Mesenchymal stem cell (in vitro differentiated cells and primary cell): ENCODE measurements around the gene LIG1.

ENCODE experiments used
- DNase-seq: peaks from one replicate; pipeline ENCODE4 v3.0.0-alpha.2; 2013
- H2AFZ ChIP-seq: one replicate; pipeline ENCODE4 v1.6.1; 2013; ENCODE audit warnings: low read depth, mild to moderate bottlenecking, control low read depth, inconsistent platforms, low read length, moderate library complexity
- H2AK5ac ChIP-seq: 2 replicates; pipeline ENCODE4 v1.6.1; 2013; ENCODE audit warnings: low read length, moderate library complexity, mild to moderate bottlenecking, inconsistent platforms; ENCODE audit not compliant: severe bottlenecking
- H2BK120ac ChIP-seq: one replicate; pipeline ENCODE4 v1.6.1; 2013; ENCODE audit warnings: low read depth, mild to moderate bottlenecking, inconsistent platforms, low read length, moderate library complexity
- H2BK12ac ChIP-seq, 2 experiments: one replicate each; pipeline ENCODE4 v1.6.1; 2013; ENCODE audit warnings: inconsistent platforms in 2 of 2, low read length in 2 of 2, mild to moderate bottlenecking in 2 of 2, moderate library complexity in 2 of 2, control low read depth in 1 of 2
- H2BK15ac ChIP-seq: one replicate; pipeline ENCODE4 v1.6.1; 2013; ENCODE audit warnings: mild to moderate bottlenecking, low read depth, inconsistent platforms; ENCODE audit not compliant: poor library complexity, severe bottlenecking
- H2BK5ac ChIP-seq: 2 replicates; pipeline ENCODE4 v1.6.1; 2013; ENCODE audit warnings: low read depth, mild to moderate bottlenecking, low read length, control low read depth, inconsistent platforms; ENCODE audit not compliant: poor library complexity, severe bottlenecking
- H3K14ac ChIP-seq, 2 experiments: one replicate each; pipeline ENCODE4 v1.6.1; 2013; ENCODE audit warnings: inconsistent platforms in 2 of 2, low read length in 2 of 2, control low read depth in 1 of 2, mild to moderate bottlenecking in 1 of 2, moderate library complexity in 1 of 2
- H3K18ac ChIP-seq, 2 experiments: one replicate each; pipeline ENCODE4 v1.6.1; 2013; ENCODE audit warnings: inconsistent platforms in 2 of 2, low read length in 2 of 2, control low read depth in 1 of 2, low read depth in 1 of 2, mild to moderate bottlenecking in 1 of 2
- H3K23ac ChIP-seq, 2 experiments: one replicate each; pipeline ENCODE4 v1.6.1; 2013; ENCODE audit warnings: inconsistent platforms in 2 of 2, low read length in 2 of 2, mild to moderate bottlenecking in 2 of 2, moderate library complexity in 2 of 2, control low read depth in 1 of 2
- H3K27ac ChIP-seq: 2 replicates; pipeline ENCODE4 v1.5.1; 2013; ENCODE audit warnings: mild to moderate bottlenecking, moderate library complexity, low read length, control low read depth, inconsistent platforms; ENCODE audit not compliant: poor library complexity, severe bottlenecking
- H3K27me3 ChIP-seq, 2 experiments: 2 replicates each; pipeline versions ENCODE4 v1.6.1 to v1.7.0; 2013; ENCODE audit warnings: low read length in 2 of 2, mild to moderate bottlenecking in 2 of 2, moderate library complexity in 2 of 2, control low read depth in 1 of 2, inconsistent platforms in 1 of 2; ENCODE audit not compliant: control insufficient read depth in 1 of 2, insufficient read depth in 1 of 2
- H3K36me3 ChIP-seq, 2 experiments: 2 replicates each; pipeline versions ENCODE4 v1.6.1 to v1.7.0; 2013; ENCODE audit warnings: low read length in 2 of 2, control low read depth in 1 of 2, inconsistent platforms in 1 of 2, low read depth in 1 of 2, mild to moderate bottlenecking in 1 of 2; ENCODE audit not compliant: insufficient read depth in 2 of 2, control insufficient read depth in 1 of 2
- H3K4ac ChIP-seq, 2 experiments: one replicate each; pipeline ENCODE4 v1.6.1; 2013; ENCODE audit warnings: inconsistent platforms in 2 of 2, low read length in 2 of 2, mild to moderate bottlenecking in 2 of 2, moderate library complexity in 2 of 2, control low read depth in 1 of 2, low read depth in 1 of 2
- H3K4me1 ChIP-seq: 2 replicates; pipeline ENCODE4 v1.6.1; 2013; ENCODE audit warnings: low read depth, low read length, control low read depth; ENCODE audit not compliant: control insufficient read depth, insufficient read depth
- H3K4me2 ChIP-seq: 2 replicates; pipeline ENCODE4 v1.6.1; 2013; ENCODE audit warnings: low read length, mild to moderate bottlenecking, inconsistent platforms; ENCODE audit not compliant: poor library complexity, severe bottlenecking
- H3K4me3 ChIP-seq, 2 experiments: 2 replicates each; pipeline versions ENCODE4 v1.5.1 to v1.7.0; 2013; ENCODE audit warnings: low read length in 2 of 2, mild to moderate bottlenecking in 2 of 2, control low read depth in 1 of 2, low read depth in 1 of 2; ENCODE audit not compliant: insufficient read depth in 1 of 2
- H3K79me1 ChIP-seq: replicated peaks from 2 replicates; pipeline ENCODE4 v1.6.1; 2013; ENCODE audit warnings: mild to moderate bottlenecking, control low read depth, low read length, inconsistent platforms; ENCODE audit not compliant: poor library complexity, severe bottlenecking
- H3K9ac ChIP-seq: 2 replicates; pipeline ENCODE4 v1.7.0; 2013; ENCODE audit warnings: mild to moderate bottlenecking, low read length, moderate library complexity
- H3K9me3 ChIP-seq: 2 replicates; pipeline ENCODE4 v1.7.0; 2013; ENCODE audit warnings: mild to moderate bottlenecking, low read length; ENCODE audit not compliant: control insufficient read depth
- H4K8ac ChIP-seq: one replicate; pipeline ENCODE4 v1.6.1; 2013; ENCODE audit warnings: inconsistent platforms, mild to moderate bottlenecking, low read length, moderate library complexity
- H4K91ac ChIP-seq: one replicate; pipeline ENCODE4 v1.6.1; 2013; ENCODE audit warnings: mild to moderate bottlenecking, low read length, inconsistent platforms
- WGBS: methylation state at CpG from one replicate; pipeline ENCODE4 v1.1.7; 2013; ENCODE audit warnings: mixed read lengths; 5-methylcytosine and 5-hydroxymethylcytosine counted together

LIG1 gene

DNA sequence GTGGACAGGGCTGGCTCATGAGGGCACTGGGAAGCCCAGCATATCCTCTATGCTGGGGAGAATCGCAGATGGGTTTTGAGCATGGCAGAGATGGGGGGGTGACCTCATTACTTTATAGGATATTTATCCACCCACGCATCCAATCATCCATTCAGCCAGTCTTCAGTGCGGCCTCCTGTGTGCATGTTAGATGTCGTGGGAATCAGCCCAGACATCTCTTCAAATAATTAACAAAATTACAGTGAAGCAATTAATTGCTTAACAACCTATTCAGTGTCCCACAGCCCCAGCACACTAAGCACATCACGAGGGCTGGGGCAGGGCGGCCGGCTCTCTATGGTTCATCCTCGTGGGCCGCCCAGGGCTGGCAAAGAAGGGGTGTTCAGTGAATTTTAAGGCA, 21.6 kb downstream of the LIG1 start:
- no peak overlapping the region for H2BK5ac ChIP-seq
- WGBS: 98% methylated on average over 9 of the region's 9 CpGs
- no peaks in the 10 kb centered on the region for H3K27me3 ChIP-seq
- no peak overlapping the region for H3K18ac ChIP-seq
- H2BK120ac ChIP-seq: no peak overlapping the region
- no peak overlapping the region for H3K4me2 ChIP-seq
- no peaks in the 10 kb centered on the region for H3K4me1 ChIP-seq
- no peak overlapping the region for H2BK15ac ChIP-seq
- H3K27ac ChIP-seq: no peak overlapping the region
- H3K4ac ChIP-seq: no peak overlapping the region
- H4K91ac ChIP-seq: no peak overlapping the region
- no peak overlapping the region for H4K8ac ChIP-seq
- no peak overlapping the region for H2AFZ ChIP-seq
- peaks cover 25 to 51% of the 10 kb centered on the region in 2 experiments for H3K36me3 ChIP-seq
- H3K79me1 ChIP-seq: no peaks in the 10 kb centered on the region
- no peak for DNase-seq
- no peak overlapping the region for H3K14ac ChIP-seq
- H3K23ac ChIP-seq: no peak overlapping the region
- H3K9me3 ChIP-seq: no peaks in the 10 kb centered on the region
- no peak overlapping the region for H3K9ac ChIP-seq
- H2BK12ac ChIP-seq: no peak overlapping the region
- no peak overlapping the region for H3K4me3 ChIP-seq
- H2AK5ac ChIP-seq: no peak overlapping the region

DNA sequence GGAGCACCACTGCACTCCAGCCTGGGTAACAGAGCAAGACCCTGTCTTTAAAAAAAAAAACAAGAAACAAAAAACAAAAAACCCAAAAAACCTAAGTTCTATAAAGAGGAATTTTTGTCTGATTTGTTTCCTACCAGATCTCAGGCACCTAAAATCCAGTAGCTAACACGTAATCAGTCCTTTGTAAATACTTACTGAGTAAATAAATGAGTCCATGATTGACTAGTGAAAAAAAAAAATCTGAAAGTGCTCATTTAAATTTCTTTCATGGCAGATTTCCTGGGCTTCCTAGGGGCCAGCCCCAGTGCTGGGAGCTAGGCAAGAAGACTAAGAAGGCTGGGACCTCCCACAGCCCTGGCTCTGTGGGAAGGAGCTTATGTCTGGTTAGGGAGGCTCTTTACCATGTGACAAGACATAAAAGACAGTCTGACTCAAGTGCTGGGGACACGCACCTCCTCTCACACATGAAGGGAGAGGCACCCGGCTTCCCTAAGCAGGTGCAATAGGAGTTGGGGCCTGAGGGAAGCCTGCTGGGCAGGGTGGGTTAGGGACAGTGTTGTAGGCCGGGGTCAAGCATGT, 22.5 kb downstream of the LIG1 start:
- WGBS: 100% methylated on average over 3 of the region's 4 CpGs
- Histone ChIP-seq H3K23ac (no peak overlapping the region), H4K91ac (no peak overlapping the region), H4K8ac (no peak overlapping the region), H3K79me1 (no peaks in the 10 kb centered on the region), H3K4me2 (no peak overlapping the region), H2BK12ac (no peak overlapping the region), H3K4ac (no peak overlapping the region), H2AFZ (no peak overlapping the region), H3K18ac (no peak overlapping the region), H2BK15ac (no peak overlapping the region), H2BK5ac (no peak overlapping the region), H3K9me3 (no peaks in the 10 kb centered on the region), H3K14ac (no peak overlapping the region), H2BK120ac (no peak overlapping the region), H3K36me3 (peaks cover 30 to 59% of the 10 kb centered on the region in 2 experiments), H3K27ac (no peak overlapping the region), H3K9ac (no peak overlapping the region), H3K4me1 (no peaks in the 10 kb centered on the region), H3K4me3 (no peak overlapping the region), H3K27me3 (no peaks in the 10 kb centered on the region), H2AK5ac (no peak overlapping the region)
- DNase-seq: no peak

DNA sequence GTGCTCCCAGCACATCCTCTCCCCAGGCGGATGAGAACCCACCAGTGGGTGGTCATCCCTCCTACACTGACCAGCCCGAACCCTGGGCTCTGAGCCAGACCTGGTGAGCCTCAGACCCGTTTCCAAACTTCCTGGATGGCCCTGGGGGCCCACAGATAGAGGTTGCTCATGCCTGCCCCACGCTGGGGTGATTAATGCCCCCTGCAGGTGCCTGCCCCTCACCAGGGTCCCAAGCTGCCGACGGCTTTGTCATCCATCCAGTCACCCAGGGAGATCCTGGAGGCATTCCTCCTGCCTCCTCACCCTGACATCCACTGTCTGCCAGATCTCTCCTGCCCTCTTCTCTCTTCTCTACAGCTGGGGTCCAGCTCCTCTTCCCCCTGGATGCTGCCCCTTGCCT, 31.1 kb downstream of the LIG1 start:
- Histone ChIP-seq H2AK5ac (no peak overlapping the region), H3K23ac (no peak overlapping the region), H3K9ac (no peak overlapping the region), H2AFZ (no peak overlapping the region), H2BK15ac (no peak overlapping the region), H3K4me2 (no peak overlapping the region), H3K27me3 (no peaks in the 10 kb centered on the region), H3K14ac (no peak overlapping the region), H3K18ac (no peak overlapping the region), H3K27ac (no peak overlapping the region), H3K4me1 (peaks cover 6% of the 10 kb centered on the region), H4K91ac (no peak overlapping the region), H2BK120ac (no peak overlapping the region), H2BK5ac (no peak overlapping the region), H3K79me1 (no peaks in the 10 kb centered on the region), H3K9me3 (no peaks in the 10 kb centered on the region), H3K4ac (no peak overlapping the region), H4K8ac (no peak overlapping the region), H3K36me3 (peaks cover 13 to 58% of the 10 kb centered on the region in 2 experiments), H3K4me3 (no peak overlapping the region), H2BK12ac (no peak overlapping the region)
- no peak for DNase-seq
- WGBS: 89% methylated on average over 6 of the region's 6 CpGs

DNA sequence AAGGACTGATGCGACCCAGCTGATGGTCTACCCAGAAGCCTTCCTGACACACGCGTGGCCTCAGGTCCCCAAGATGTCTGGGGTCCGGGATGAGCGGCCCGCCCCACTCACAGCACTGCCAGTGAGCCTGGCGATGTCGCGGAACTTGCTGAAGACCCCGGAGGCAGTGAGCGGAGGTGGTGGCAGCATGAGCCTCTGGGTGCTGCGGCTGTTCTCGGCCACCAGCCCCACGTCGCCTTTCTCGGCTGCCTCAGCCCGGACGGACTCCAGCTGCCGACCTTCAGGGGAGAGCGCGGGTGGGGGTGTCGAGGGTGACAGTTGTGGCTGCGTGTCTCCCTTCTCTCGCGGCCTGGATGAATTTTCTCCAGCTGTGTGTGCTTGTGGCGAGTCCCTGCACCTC, 32.7 kb downstream of the LIG1 start:
- Histone ChIP-seq H2BK12ac (no peak overlapping the region), H3K18ac (no peak overlapping the region)

More for the DNA sequence above, 32.7 kb downstream of the LIG1 start:
- H3K27ac ChIP-seq: no peak overlapping the region
- no peak overlapping the region for H2AK5ac ChIP-seq
- H2AFZ ChIP-seq: no peak overlapping the region
- H3K14ac ChIP-seq: no peak overlapping the region
- H3K4me1 ChIP-seq: peaks cover 6% of the 10 kb centered on the region
- no peak overlapping the region for H3K4ac ChIP-seq
- no peaks in the 10 kb centered on the region for H3K79me1 ChIP-seq
- no peak overlapping the region for H2BK120ac ChIP-seq
- H3K4me2 ChIP-seq: no peak overlapping the region
- H3K36me3 ChIP-seq: peaks cover 8 to 57% of the 10 kb centered on the region in 2 experiments
- H3K9ac ChIP-seq: no peak overlapping the region
- H4K91ac ChIP-seq: no peak overlapping the region
- 97% methylated on average over 26 of the region's 26 CpGs for WGBS
- H3K9me3 ChIP-seq: no peaks in the 10 kb centered on the region
- no peak overlapping the region for H3K4me3 ChIP-seq
- H3K27me3 ChIP-seq: no peaks in the 10 kb centered on the region
- no peak for DNase-seq
- H3K23ac ChIP-seq: no peak overlapping the region
- H2BK5ac ChIP-seq: no peak overlapping the region
- no peak overlapping the region for H4K8ac ChIP-seq
- H2BK15ac ChIP-seq: no peak overlapping the region
